HG02759 (cell line): Measurements from ENCODE around the gene TAF11L5.
"Not testable (repeated sequence)": the region's sequence is repeated elsewhere in the genome, so short reads cannot be mapped to it uniquely, and the experiment has no call there.

Experiments
- ATAC-seq: cut with Tn5 transposase; IDR thresholded peaks from one replicate; pipeline ENCODE4 v1.9.1; 2021; ENCODE audit warnings: mild to moderate bottlenecking, moderate library complexity; ENCODE audit not compliant: unreplicated experiment

The TAF11L5 gene

DNA sequence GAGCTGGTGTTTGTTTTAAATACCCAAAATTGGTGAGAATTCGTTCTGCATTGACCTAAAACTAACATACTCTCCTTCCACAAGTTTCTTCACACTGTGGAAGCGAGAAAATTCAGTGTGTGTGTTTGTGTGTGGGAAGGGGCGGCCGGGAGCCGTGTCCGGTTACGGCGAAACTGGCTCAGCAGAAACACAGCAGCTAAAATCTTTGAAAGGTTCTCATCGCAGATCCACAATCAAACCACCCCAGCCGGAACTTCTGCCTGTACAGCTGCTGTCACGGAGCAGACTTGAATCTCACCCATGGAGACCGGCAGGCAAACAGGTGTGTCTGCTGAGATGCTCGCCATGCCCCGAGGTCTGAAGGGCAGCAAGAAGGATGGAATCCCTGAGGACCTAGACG, at the start of gene TAF11L5:
Gene TAF11L5, plus strand, starts transcription at position 301 of the 400 bp plus-strand sequence.
- not testable (repeated sequence) for ATAC-seq

GRCh38 chr5:17477043-17477442, 48.0 kb upstream of the TAF11L5 start:
- ATAC-seq, result no peak

DNA sequence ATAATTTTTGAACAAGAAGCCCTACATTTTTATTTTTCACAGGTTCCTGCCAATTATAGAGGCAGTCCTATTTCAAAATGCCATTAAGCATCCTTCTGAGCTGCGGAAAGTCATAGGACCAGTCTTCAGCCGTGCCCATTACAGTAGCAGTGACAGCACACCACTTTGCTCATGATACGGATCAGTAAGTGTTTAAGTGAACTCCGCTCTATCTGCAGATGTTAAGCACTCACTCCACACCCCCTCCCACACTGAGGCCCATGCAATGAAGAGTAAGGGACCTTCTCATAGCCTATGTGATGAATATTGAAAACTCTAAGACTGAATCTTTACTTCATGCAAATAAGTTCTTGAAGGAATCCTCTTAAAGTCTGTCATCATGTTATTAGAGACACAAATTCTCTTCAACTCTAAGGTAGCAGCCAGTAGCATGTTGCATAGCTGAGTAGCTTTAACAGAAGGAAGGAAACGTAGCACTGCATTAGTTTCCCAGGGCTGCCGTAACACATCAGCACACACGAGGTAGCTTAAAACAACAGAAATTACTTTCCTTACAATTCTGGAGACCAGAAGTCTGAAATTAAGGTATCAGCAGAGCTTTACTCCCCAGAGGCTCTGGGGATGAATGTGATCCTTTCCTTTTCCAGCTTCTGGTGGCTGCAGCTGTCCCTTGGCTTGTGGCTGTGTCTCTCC, 47.3 kb upstream of the TAF11L5 start:
- ATAC-seq, result no peak

- ATAC-seq, result no peak
These were observed 43.7 kb upstream of the TAF11L5 start for GRCh38 chr5:17481378-17481777.

DNA sequence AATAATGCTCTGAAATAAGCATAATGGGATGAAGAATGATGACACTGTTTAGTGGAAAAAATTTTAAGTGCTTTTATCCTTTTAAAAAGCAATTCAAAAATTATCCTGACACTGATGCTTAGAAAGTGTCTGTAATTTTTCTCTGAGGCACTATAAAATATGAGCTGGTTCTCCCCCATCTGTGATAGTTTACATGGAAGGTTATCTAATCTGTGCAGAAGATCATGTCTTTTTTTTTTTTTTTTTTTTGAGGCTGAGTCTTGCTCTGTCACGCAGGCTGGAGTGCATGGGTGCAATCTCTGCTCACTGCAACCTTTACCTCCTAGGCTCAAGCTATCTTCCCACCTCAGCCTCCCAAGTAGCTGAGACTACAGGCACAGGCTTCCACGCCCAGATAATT, 42.2 kb upstream of the TAF11L5 start:
- ATAC-seq, result no peak

- not testable (repeated sequence) for ATAC-seq
These were observed 38.4 kb upstream of the TAF11L5 start for GRCh38 chr5:17486464-17487173.

GRCh38 chr5:17487174-17487512, 37.9 kb upstream of the TAF11L5 start:
- ATAC-seq, result no peak

DNA sequence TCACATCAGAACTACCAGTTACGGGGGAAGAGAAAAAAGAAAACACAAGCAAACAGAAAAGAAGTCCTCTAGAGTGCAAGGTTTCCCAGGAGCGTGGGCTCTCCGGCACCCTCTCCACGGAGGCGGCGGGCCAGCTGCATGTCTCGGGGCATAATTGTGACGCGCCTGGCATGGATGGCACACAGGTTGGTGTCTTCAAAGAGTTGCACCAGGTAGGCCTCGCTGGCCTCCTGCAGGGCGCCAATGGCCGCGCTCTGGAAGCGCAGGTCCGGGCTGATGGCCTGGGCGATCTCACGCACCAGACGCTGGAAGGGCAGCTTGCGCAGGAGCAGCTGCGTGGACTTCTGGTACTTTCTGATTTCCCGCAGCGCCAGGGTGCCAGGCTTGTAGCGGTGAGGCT, 33.8 kb upstream of the TAF11L5 start:
- not testable (repeated sequence) for ATAC-seq

GRCh38 chr5:17492770-17493169, 32.3 kb upstream of the TAF11L5 start:
- no peak for ATAC-seq

- no peak for ATAC-seq
These were observed 27.6 kb upstream of the TAF11L5 start for GRCh38 chr5:17497446-17497845.

DNA sequence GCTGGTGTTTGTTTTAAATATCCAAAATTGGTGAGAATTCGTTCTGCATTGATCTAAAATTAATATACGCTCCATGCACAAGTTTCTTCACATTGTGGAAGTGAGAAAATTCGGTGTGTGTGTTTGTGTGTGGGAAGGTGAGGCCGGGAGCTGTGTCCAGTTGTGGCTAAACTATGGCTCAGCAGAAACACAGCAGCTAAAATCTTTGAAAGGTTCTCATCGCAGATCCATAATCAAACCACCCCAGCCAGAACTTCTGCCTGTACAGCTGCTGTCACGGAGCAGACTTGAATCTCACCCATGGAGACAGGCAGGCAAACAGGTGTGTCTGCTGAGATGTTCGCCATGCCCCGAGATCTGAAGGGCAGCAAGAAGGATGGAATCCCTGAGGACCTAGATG, 27.1 kb upstream of the TAF11L5 start, which contains the start of gene TAF11L2:
Gene TAF11L2, plus strand, starts transcription at position 301 of the 400 bp plus-strand sequence.
- not testable (repeated sequence) for ATAC-seq

DNA sequence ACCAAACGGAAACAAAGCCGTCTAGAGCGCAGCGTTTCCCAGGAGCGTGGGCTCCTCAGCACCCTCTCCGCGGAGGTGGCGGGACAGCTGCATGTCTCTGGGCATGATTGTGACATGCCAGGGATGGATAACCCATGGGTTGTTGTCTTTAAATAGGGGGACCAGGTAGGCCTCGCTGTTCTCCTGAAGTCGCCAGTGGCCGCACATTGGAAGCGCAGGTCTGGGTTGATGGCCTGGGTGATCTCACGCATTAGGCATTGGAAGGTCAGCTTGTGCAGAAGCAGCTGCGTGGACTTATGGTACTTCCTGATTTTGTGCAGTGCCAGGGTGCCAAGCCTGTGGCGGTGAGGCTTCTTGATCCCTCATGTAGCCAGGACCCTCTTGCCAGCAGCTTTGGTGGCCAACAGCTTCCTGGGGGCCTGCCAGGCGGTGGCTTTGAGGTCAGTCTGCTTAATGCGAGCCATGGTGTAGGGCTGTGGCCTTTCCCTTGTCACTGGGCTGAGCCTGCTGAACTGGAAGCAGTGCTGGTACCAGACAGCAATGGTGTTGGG, 13.2 kb upstream of the TAF11L5 start:
- no peak for ATAC-seq

DNA sequence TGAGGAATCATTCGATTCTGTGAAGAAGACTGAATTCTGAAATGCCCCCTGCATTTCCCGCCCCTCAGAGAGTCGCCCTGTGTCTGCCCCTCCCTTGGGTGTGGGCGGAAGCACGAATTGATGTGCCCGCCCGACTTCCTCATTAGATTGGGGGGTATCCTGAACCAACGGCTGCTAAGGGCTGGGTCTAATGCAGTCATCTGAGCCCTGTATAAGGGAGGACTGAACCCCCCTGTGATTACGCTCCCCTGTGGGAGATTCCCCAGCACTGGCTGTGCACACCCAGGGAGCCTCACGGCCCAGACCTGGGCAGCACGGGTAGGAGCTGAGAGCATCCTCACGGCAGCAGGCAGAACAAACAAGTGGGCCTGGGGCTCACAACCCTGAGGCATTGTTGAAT, 7.5 kb upstream of the TAF11L5 start:
- not testable (repeated sequence) for ATAC-seq

DNA sequence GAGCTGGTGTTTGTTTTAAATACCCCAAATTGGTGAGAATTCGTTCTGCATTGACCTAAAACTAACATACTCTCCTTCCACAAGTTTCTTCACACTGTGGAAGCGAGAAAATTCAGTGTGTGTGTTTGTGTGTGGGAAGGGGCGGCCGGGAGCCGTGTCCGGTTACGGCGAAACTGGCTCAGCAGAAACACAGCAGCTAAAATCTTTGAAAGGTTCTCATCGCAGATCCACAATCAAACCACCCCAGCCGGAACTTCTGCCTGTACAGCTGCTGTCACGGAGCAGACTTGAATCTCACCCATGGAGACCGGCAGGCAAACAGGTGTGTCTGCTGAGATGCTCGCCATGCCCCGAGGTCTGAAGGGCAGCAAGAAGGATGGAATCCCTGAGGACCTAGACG, 7.0 kb upstream of the TAF11L5 start, which contains the start of gene TAF11L3:
Gene TAF11L3, plus strand, starts transcription at position 301 of the 400 bp plus-strand sequence.
- ATAC-seq, result not testable (repeated sequence)

GRCh38 chr5:17519508-17519907, 5.5 kb upstream of the TAF11L5 start:
- not testable (repeated sequence) for ATAC-seq

GRCh38 chr5:17521501-17521900, 3.5 kb upstream of the TAF11L5 start, which contains the start of gene TAF11L4:
Gene TAF11L4, plus strand, starts transcription at chr5:17521801.
- ATAC-seq, result not testable (repeated sequence)

DNA sequence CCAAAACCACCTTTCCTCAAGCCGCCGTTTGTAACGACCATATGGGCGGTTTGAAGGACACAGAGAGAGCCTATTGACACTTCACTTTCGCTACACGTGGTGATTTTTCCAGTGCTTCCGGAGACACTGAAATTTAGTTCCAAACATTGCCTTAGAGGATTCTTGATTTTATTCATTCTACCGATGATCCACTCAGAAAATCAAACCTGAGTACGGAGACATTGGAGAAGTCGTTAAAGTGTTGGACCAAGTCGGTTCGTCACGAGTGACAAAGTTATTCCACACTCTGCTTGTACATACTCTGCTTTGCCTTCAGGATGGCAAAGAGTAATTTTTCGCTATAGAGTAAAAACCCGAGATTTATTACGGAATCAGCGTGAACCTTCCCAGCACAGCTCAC, 1.5 kb downstream of the TAF11L5 start:
- not testable (repeated sequence) for ATAC-seq

DNA sequence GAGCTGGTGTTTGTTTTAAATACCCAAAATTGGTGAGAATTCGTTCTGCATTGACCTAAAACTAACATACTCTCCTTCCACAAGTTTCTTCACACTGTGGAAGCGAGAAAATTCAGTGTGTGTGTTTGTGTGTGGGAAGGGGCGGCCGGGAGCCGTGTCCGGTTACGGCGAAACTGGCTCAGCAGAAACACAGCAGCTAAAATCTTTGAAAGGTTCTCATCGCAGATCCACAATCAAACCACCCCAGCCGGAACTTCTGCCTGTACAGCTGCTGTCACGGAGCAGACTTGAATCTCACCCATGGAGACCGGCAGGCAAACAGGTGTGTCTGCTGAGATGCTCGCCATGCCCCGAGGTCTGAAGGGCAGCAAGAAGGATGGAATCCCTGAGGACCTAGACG, 3.3 kb downstream of the TAF11L5 start, which contains the start of gene TAF11L6:
Gene TAF11L6, plus strand, starts transcription at position 301 of the 400 bp plus-strand sequence.
- not testable (repeated sequence) for ATAC-seq
